ENCODE results near the gene NOTCH3.
A peak's percentile ranks its signal among the peaks of the same experiment; 100 is the strongest.

Gene NOTCH3

GRCh38 chr19:15200553-15201364, at the start of gene NOTCH3:
Gene NOTCH3, minus strand, starts transcription at chr19:15200995. Its CDS starts 90 bp downstream, at chr19:15200905.
- no peaks in the 10 kb centered on the region for H3K36me3 ChIP-seq (ENCODE audit: insufficient read depth, low read length)
- H3K4me1 ChIP-seq (ENCODE audit: control insufficient read depth, insufficient read depth, low read length, unreplicated experiment) = peaks cover 6% of the 10 kb centered on the region
- H2AFZ ChIP-seq (ENCODE audit: low read length, unreplicated experiment) = no peak within 1 kb of the TSS
- H3K27me3 ChIP-seq (ENCODE audit: insufficient read depth, low read length) = no peaks in the 10 kb centered on the region
- peak within 1 kb of the TSS; percentile 48; the same call in 1 of the 2 replicates for H3K27ac ChIP-seq (ENCODE audit: low read depth, low read length)
- no peaks in the 10 kb centered on the region for H3K79me2 ChIP-seq (ENCODE audit: control insufficient read depth, insufficient read depth, low read length, unreplicated experiment)
- peak within 1 kb of the TSS; percentile 92 for H3K4me3 ChIP-seq (ENCODE audit: low read depth, low read length)

GRCh38 chr19:15250640-15250993, 49.8 kb upstream of the NOTCH3 start:
- no peak overlapping the region for H2AFZ ChIP-seq (ENCODE audit: low read length, unreplicated experiment)
- H3K27ac ChIP-seq (ENCODE audit: low read depth, low read length) = peak overlapping the region; percentile 100
- peaks cover 57% of the 10 kb centered on the region for H3K4me1 ChIP-seq (ENCODE audit: control insufficient read depth, insufficient read depth, low read length, unreplicated experiment)
- peak overlapping the region; percentile 30; the same call in 1 of the 2 replicates for H3K4me3 ChIP-seq (ENCODE audit: low read depth, low read length)
- no peaks in the 10 kb centered on the region for H3K27me3 ChIP-seq (ENCODE audit: insufficient read depth, low read length)
- peaks cover 24% of the 10 kb centered on the region for H3K79me2 ChIP-seq (ENCODE audit: control insufficient read depth, insufficient read depth, low read length, unreplicated experiment)
- H3K36me3 ChIP-seq (ENCODE audit: insufficient read depth, low read length) = peaks cover 6% of the 10 kb centered on the region; the same call in 1 of the 2 replicates

DNA sequence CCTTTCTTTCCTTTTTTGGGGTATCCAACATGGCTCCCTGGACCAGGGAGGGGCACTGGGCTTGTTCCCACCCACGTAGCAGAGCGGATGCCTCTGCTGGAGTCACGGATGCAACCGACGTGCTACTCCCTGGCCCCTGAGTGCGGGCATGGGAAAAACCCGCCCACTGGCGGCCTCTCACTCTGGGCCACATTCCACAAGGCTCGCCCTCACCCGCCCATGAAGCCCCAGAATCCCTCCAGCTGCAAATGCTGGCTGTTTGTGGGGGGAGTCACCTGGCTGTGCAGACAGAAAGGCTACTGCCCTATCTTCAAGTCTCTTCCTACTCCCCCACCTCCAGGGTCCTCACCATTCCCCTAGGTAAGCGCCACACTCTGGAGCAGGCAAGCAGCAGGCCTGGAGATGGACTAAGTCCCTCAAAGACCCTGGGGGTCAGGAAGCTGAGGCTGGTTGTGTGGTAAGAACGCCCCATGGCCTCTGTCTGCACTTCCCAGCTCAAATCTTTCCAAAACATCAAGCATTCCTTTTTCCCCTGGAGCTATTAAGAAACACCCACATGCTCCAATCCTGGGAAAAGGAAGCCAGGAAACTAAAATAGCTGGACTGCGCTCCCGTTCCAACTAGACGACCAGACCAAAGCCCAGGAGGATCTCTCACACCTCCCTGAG, 49.3 kb upstream of the NOTCH3 start:
- Histone ChIP-seq H3K27ac (ENCODE audit: low read depth, low read length) (peak overlapping the region; percentile 100), H3K79me2 (ENCODE audit: control insufficient read depth, insufficient read depth, low read length, unreplicated experiment) (peaks cover 24% of the 10 kb centered on the region), H3K27me3 (ENCODE audit: insufficient read depth, low read length) (no peaks in the 10 kb centered on the region), H3K4me3 (ENCODE audit: low read depth, low read length) (peak overlapping the region; percentile 30; the same call in 1 of the 2 replicates), H3K4me1 (ENCODE audit: control insufficient read depth, insufficient read depth, low read length, unreplicated experiment) (peaks cover 57% of the 10 kb centered on the region), H2AFZ (ENCODE audit: low read length, unreplicated experiment) (no peak overlapping the region), H3K36me3 (ENCODE audit: insufficient read depth, low read length) (peaks cover 9% of the 10 kb centered on the region; the same call in 1 of the 2 replicates)

DNA sequence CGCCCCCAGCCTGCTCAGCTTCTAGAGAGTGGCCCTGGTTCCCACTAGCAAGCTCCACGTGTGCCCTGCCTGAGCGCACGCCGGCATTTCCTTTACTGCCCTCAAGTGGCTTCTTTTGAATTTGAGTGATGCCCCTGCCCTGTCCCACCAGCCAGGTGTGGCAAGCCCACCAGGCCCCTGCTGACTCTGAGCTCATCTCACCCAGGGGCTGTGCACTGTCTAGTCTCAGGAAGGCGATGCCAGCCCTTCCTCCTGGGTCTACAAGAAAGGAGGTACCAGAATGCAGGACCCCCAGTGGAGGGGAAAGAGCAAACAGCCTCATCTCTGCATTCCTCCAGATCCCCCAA, 48.7 kb upstream of the NOTCH3 start:
- Histone ChIP-seq H3K79me2 (ENCODE audit: control insufficient read depth, insufficient read depth, low read length, unreplicated experiment) (peaks cover 27% of the 10 kb centered on the region), H3K4me1 (ENCODE audit: control insufficient read depth, insufficient read depth, low read length, unreplicated experiment) (peaks cover 57% of the 10 kb centered on the region)

DNA sequence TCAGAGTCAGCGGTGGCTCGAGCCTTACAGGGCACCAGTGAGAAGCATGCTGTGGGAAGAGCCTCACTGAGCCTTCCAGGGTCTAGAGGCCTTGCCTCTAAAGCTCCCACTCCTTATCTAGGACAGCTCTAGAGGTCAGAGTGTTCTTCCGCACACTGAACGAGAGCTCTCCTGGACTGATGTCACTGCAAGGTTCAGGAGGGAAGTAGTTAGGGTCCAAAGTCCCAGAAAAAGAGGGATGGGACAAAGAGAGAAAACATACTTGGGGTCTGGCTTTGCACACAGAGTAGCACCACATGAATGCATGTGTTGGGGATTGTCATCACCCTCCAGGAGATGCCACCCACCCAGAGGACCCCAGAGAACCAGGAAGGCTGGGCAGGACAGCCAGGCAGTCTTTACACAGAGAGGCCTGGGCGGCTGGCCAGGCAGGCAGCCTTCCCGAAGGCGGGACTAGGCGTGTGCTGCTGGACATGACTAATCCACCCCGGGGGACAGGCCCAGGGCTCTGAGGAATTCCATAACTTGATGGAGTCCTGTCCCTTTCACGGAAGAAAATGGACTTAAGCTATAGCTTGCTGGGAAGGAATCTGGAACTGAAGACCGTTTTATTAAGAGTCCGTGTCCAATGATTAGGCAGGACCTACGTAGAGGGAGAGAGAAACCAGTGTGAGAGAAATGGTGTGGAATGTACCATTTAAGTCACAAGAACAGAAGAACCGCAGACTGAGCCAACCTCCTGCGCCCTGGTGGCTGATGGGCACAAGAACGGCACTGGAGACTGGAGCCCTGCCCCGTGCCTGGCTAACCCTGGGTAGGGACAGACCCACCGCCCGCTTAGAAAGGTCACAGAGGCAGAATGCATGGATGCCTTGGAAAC, 48.1 kb upstream of the NOTCH3 start:
- Histone ChIP-seq H3K27ac (ENCODE audit: low read depth, low read length) (peak overlapping the region; percentile 100), H2AFZ (ENCODE audit: low read length, unreplicated experiment) (no peak overlapping the region), H3K79me2 (ENCODE audit: control insufficient read depth, insufficient read depth, low read length, unreplicated experiment) (peaks cover 27% of the 10 kb centered on the region), H3K36me3 (ENCODE audit: insufficient read depth, low read length) (peaks cover 9% of the 10 kb centered on the region; the same call in 1 of the 2 replicates), H3K4me3 (ENCODE audit: low read depth, low read length) (peak overlapping the region; percentile 13; the same call in 1 of the 2 replicates), H3K27me3 (ENCODE audit: insufficient read depth, low read length) (no peaks in the 10 kb centered on the region), H3K4me1 (ENCODE audit: control insufficient read depth, insufficient read depth, low read length, unreplicated experiment) (peaks cover 57% of the 10 kb centered on the region)

More for the DNA sequence above, 48.7 kb upstream of the NOTCH3 start:
- Histone ChIP-seq H3K4me3 (ENCODE audit: low read depth, low read length) (peak overlapping the region; percentile 13; the same call in 1 of the 2 replicates), H2AFZ (ENCODE audit: low read length, unreplicated experiment) (no peak overlapping the region), H3K27me3 (ENCODE audit: insufficient read depth, low read length) (no peaks in the 10 kb centered on the region), H3K36me3 (ENCODE audit: insufficient read depth, low read length) (peaks cover 9% of the 10 kb centered on the region; the same call in 1 of the 2 replicates), H3K27ac (ENCODE audit: low read depth, low read length) (peak overlapping the region; percentile 100)

DNA sequence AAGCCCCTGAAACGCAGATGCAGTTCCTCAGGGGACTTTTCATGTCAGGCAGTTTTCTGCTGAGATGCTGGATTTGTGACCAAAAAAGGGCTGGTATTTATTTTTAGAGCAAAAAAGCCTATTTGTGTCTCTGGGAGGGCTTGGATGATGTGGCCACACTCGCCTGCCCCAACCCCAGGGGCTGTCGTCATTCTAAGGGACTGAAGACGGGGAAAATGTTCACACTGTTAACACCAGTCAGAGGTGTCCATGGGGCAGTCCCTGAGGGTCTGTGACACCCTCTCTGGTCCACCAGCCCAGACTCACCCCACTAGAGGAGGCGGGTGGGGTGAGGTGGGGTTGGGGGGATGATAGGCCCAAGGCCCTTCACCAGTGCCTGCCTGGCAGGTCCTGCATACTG, 47.3 kb upstream of the NOTCH3 start:
- peaks cover 27% of the 10 kb centered on the region for H3K79me2 ChIP-seq (ENCODE audit: control insufficient read depth, insufficient read depth, low read length, unreplicated experiment)
- H3K4me3 ChIP-seq (ENCODE audit: low read depth, low read length) = no peak overlapping the region
- H3K4me1 ChIP-seq (ENCODE audit: control insufficient read depth, insufficient read depth, low read length, unreplicated experiment) = peaks cover 56% of the 10 kb centered on the region
- peak overlapping the region; percentile 100 for H3K27ac ChIP-seq (ENCODE audit: low read depth, low read length)
- no peaks in the 10 kb centered on the region for H3K27me3 ChIP-seq (ENCODE audit: insufficient read depth, low read length)
- no peak overlapping the region for H2AFZ ChIP-seq (ENCODE audit: low read length, unreplicated experiment)
- peaks cover 9% of the 10 kb centered on the region; the same call in 1 of the 2 replicates for H3K36me3 ChIP-seq (ENCODE audit: insufficient read depth, low read length)

DNA sequence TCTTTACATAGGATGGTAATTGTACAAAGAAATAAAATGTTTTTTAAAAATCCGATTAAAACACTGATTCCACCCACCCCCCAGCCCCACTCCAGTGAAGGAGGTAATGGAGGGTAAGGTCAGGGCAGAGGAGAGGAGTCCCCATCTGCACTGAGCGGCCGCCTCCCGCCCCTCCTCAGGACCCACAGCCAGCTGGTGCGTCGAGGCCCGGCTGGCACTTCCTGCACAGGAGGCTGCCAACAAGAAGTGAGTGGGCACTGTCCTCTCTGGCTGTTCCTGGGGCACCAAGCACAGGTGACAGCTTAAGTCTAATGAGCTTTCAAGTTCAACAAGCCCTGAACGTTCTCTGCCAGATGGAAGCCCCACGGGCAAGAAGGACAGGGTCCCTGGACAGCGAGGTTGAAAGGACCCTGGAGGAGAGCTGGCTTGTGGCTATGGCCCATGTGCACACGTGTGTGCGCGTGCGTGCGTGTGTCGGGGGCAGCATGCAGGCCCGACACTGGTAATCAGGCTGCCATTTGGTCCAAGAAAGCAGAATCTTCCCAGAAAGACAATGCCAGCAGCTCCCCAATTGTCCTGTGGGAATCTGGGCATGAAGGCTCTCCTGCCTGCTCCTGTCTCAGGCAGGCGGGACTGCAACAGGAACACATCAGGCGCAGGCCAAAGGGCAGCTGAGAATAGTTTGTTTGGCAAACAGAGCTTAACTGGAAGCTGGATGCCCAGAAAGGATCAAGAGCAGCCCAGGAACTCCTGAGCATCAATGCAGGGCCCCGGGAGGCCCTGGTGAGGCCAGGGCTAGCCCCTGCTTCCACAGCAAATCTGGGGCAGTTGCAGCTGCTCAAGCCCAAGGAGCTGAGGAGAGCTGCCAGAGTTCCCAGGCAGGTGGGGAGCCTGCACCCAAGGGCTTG, 46.6 kb upstream of the NOTCH3 start:
- H3K27me3 ChIP-seq (ENCODE audit: insufficient read depth, low read length) = no peaks in the 10 kb centered on the region
- H2AFZ ChIP-seq (ENCODE audit: low read length, unreplicated experiment) = no peak overlapping the region
- peak overlapping the region; percentile 100 for H3K27ac ChIP-seq (ENCODE audit: low read depth, low read length)
- peaks cover 48% of the 10 kb centered on the region for H3K4me1 ChIP-seq (ENCODE audit: control insufficient read depth, insufficient read depth, low read length, unreplicated experiment)
- peaks cover 27% of the 10 kb centered on the region for H3K79me2 ChIP-seq (ENCODE audit: control insufficient read depth, insufficient read depth, low read length, unreplicated experiment)
- peaks cover 9% of the 10 kb centered on the region; the same call in 1 of the 2 replicates for H3K36me3 ChIP-seq (ENCODE audit: insufficient read depth, low read length)
- H3K4me3 ChIP-seq (ENCODE audit: low read depth, low read length) = no peak overlapping the region

DNA sequence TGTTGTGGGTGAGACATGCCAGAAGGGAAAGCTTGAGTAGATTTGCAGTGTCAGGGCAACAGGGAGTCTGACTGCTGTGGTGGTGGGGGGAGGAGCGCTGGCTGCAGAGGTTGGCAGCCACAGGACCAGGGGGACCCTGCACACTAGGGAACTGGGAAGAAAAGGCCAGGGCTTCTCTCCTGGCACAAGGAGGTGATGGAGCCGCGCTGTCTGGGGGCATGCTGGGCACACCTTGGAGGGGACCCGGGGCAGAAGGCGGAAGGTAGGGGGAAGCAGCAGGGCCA, 45.3 kb upstream of the NOTCH3 start:
- no peak overlapping the region for H3K27ac ChIP-seq (ENCODE audit: low read depth, low read length)
- H3K4me3 ChIP-seq (ENCODE audit: low read depth, low read length) = no peak overlapping the region
- H3K36me3 ChIP-seq (ENCODE audit: insufficient read depth, low read length) = peaks cover 9% of the 10 kb centered on the region; the same call in 1 of the 2 replicates
- H3K27me3 ChIP-seq (ENCODE audit: insufficient read depth, low read length) = no peaks in the 10 kb centered on the region
- peaks cover 24% of the 10 kb centered on the region for H3K79me2 ChIP-seq (ENCODE audit: control insufficient read depth, insufficient read depth, low read length, unreplicated experiment)
- H2AFZ ChIP-seq (ENCODE audit: low read length, unreplicated experiment) = no peak overlapping the region
- H3K4me1 ChIP-seq (ENCODE audit: control insufficient read depth, insufficient read depth, low read length, unreplicated experiment) = peaks cover 37% of the 10 kb centered on the region

DNA sequence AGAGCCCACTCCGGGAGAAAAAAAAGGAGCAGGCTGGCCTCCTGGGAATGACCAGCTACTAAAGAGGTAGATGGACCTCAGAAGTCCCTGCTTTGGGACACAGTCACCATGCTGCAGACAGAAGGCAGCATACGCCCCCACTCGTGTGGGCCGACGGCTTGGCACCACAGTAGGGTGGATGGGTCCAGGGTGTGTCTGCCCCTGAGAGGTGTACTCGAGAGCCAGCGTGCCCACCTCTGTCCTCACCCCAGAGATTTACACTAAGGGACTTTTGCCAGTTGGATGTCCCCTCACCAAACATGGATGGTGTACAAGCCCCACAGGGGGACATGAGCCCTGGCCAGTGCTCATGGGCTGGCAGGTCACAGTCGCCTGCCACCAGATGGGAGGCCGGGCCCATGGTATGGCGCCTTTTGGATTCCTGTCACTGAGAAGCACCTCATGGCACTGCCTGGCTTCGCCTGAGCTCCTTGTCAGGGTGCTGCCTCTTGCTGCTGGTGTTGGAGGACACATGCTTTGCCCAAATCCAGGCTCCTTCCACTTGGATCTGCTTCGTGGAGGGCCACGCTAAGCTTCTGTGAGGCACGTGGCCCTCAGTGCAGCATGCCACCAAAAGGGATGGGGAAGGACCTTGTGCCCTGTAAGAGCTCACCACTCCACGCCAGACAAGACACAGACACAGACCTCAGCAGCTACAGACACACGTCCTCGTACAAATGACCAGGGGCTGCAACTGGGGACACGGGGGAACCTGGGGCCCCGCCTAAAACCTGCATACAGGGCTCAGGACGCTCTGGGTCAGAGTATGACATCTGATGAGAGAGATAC, 44.8 kb upstream of the NOTCH3 start:
- no peak overlapping the region for H3K4me3 ChIP-seq (ENCODE audit: low read depth, low read length)
- H3K27me3 ChIP-seq (ENCODE audit: insufficient read depth, low read length) = no peaks in the 10 kb centered on the region
- no peak overlapping the region for H3K27ac ChIP-seq (ENCODE audit: low read depth, low read length)
- peaks cover 24% of the 10 kb centered on the region for H3K79me2 ChIP-seq (ENCODE audit: control insufficient read depth, insufficient read depth, low read length, unreplicated experiment)
- H3K36me3 ChIP-seq (ENCODE audit: insufficient read depth, low read length) = peaks cover 9% of the 10 kb centered on the region; the same call in 1 of the 2 replicates
- H3K4me1 ChIP-seq (ENCODE audit: control insufficient read depth, insufficient read depth, low read length, unreplicated experiment) = peaks cover 32% of the 10 kb centered on the region
- H2AFZ ChIP-seq (ENCODE audit: low read length, unreplicated experiment) = no peak overlapping the region
